CD4-positive, alpha-beta T cell treated with Interferon gamma for 1 hour (primary cell): ENCODE measurements around the gene ISG15.

Experiments
- DNase-seq: peaks from one replicate; pipeline ENCODE4 v3.0.0-alpha.2; 2020

ISG15 gene

DNA sequence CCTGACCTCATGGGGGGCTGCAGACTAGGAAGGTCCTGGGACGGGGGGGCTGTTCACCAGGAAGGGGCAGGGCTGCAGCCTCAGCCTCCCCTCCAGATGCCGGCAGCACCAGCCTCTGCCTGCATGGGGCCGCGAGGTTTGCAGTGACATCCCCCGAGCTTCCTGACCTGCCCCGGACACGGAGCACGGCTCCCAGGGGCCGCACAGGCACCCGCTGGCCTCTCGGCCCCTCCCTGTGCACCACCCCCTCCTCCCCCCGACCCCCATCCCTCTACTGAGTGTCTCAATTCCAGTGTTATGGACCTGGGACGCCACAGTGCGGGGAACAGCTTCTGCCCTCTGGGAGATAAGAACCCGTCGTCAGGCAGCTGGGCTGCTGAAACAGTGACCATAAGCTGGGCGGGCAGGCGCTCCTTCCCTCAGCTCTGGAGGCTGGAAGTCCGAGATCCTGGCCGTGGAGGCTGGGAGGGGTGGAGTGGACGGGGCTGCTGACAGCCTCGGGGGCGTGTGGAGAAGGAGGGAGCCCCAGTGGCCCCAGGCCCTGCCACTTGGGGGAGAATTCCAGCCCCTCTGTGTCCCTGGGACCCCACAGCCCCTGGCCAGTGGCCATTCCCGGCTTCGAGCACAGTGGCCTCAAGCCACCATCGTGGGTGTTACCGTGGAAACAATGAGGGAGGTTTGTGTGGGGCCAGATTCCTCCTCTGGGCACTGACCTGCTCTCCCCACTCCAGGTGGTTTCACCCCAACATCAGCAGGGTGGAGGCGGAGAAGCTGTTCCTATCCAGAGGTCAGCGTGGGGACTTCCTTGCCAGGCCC, 49.3 kb downstream of the ISG15 start:
- DNase-seq, result no peak

DNA sequence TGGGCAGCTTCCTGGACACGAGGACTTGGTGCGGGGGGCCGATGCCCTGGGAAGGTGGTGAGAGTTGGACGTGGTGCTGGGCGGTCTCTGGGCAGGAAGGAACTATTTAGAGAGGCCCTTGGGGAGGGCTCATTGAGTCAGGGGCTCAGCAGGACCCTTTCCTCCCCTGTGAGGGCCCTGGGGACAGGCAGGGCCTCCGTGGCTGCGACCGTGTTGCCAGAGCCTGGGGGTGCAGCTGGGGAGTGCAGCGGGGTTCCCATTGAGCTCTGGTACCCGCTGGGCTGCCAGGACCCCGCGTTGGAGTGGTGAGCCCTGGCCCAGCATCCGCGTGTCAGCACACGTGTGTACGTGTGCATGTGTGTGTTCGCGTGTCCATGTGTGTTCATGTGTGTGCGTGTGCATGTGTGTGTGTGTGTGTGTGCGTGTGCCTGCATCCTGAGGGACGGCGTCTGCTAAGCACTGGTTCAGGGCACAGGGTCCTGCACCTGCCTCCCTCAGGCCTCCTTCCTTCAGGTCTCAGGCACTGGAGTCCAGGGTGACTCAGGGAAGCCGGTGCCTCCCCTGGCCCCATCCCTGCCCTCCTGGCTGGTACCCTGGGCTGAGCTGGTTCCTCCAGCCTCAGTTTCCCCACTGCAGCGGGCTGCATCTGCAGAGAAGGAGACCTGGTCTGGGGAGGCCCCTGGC, 50.1 kb downstream of the ISG15 start:
- no peak for DNase-seq
